ENCODE measurements around the gene LPIN3. TPM values are rescaled to one million over a fixed set of nuclear protein-coding genes. Genes with fewer than 3 reads are reported as not detected.

Gene LPIN3
- total RNA-seq, 2 experiments from 2014 or later = 0.65 to 0.68 TPM

GRCh38 chr20:41358717-41359116 is 18.1 kb downstream of the LPIN3 start:
- H3K9me3 Mint-ChIP-seq = no peaks in the 10 kb centered on the region
- no peaks in the 10 kb centered on the region for H3K4me1 Mint-ChIP-seq
- no peak overlapping the region for H3K27ac Mint-ChIP-seq
- ChIA-PET CTCF (no interaction called here), POLR2A (no interaction called here)
- H3K27me3 Mint-ChIP-seq = no peaks in the 10 kb centered on the region
- no peak for DNase-seq
- no peaks in the 10 kb centered on the region for H3K36me3 Mint-ChIP-seq (ENCODE audit: low read depth)
- H3K4me3 Mint-ChIP-seq = no peak overlapping the region

- H3K36me3 Mint-ChIP-seq (ENCODE audit: low read depth) = no peaks in the 10 kb centered on the region
- ChIA-PET POLR2A (no interaction called here), CTCF (no interaction called here)
- H3K4me1 Mint-ChIP-seq = no peaks in the 10 kb centered on the region
- DNase-seq = no peak
- H3K27me3 Mint-ChIP-seq = no peaks in the 10 kb centered on the region
- no peak overlapping the region for H3K4me3 Mint-ChIP-seq
- no peaks in the 10 kb centered on the region for H3K9me3 Mint-ChIP-seq
- H3K27ac Mint-ChIP-seq = no peak overlapping the region
Measured at GRCh38 chr20:41359541-41360011, 19.0 kb downstream of the LPIN3 start.

- no peaks in the 10 kb centered on the region for H3K9me3 Mint-ChIP-seq
- peaks cover 10% of the 10 kb centered on the region for H3K27me3 Mint-ChIP-seq
- H3K4me1 Mint-ChIP-seq = no peaks in the 10 kb centered on the region
- H3K4me3 Mint-ChIP-seq = no peak overlapping the region
- H3K27ac Mint-ChIP-seq = no peak overlapping the region
- ChIA-PET CTCF (no interaction called here), POLR2A (no interaction called here)
- DNase-seq = no peak
- H3K36me3 Mint-ChIP-seq (ENCODE audit: low read depth) = no peaks in the 10 kb centered on the region
Measured at GRCh38 chr20:41360831-41361756, 20.5 kb downstream of the LPIN3 start.

- H3K27me3 Mint-ChIP-seq = peaks cover 11% of the 10 kb centered on the region
- H3K4me3 Mint-ChIP-seq = no peak overlapping the region
- CTCF ChIA-PET = no interaction called here
- DNase-seq = no peak
- POLR2A ChIA-PET = no interaction called here
- H3K4me1 Mint-ChIP-seq = no peaks in the 10 kb centered on the region
- H3K9me3 Mint-ChIP-seq = no peaks in the 10 kb centered on the region
- no peaks in the 10 kb centered on the region for H3K36me3 Mint-ChIP-seq (ENCODE audit: low read depth)
- H3K27ac Mint-ChIP-seq = no peak overlapping the region
Measured at GRCh38 chr20:41361757-41362747, 21.4 kb downstream of the LPIN3 start.

GRCh38 chr20:41362748-41363140 is 22.1 kb downstream of the LPIN3 start:
- DNase-seq = no peak
- CTCF ChIA-PET = no interaction called here
- H3K4me3 Mint-ChIP-seq = no peak overlapping the region

GRCh38 chr20:41363601-41364000 is 23.0 kb downstream of the LPIN3 start:
- ChIA-PET CTCF (interaction anchor here (0.6 kb wide), 1 partner anchor 47 kb away, joined by 3 read pairs; no protein-coding TSS in a partner anchor), POLR2A (no interaction called here)
- Mint-ChIP-seq H3K27ac (no peak overlapping the region), H3K4me3 (no peak overlapping the region), H3K9me3 (no peaks in the 10 kb centered on the region), H3K27me3 (peaks cover 24% of the 10 kb centered on the region), H3K36me3 (ENCODE audit: low read depth) (no peaks in the 10 kb centered on the region), H3K4me1 (peaks cover 3% of the 10 kb centered on the region)
- no peak for DNase-seq

More at GRCh38 chr20:41362748-41363140, 22.1 kb downstream of the LPIN3 start:
- Mint-ChIP-seq H3K4me1 (peaks cover 3% of the 10 kb centered on the region), H3K27ac (no peak overlapping the region), H3K27me3 (peaks cover 18% of the 10 kb centered on the region), H3K36me3 (ENCODE audit: low read depth) (no peaks in the 10 kb centered on the region), H3K9me3 (no peaks in the 10 kb centered on the region)
- POLR2A ChIA-PET = no interaction called here

GRCh38 chr20:41364236-41364855 is 23.7 kb downstream of the LPIN3 start:
- H3K27ac Mint-ChIP-seq = no peak overlapping the region
- no peak for DNase-seq
- ChIA-PET POLR2A (no interaction called here), CTCF (interaction anchor here (0.6 kb wide), 1 partner anchor 47 kb away, joined by 3 read pairs; no protein-coding TSS in a partner anchor)
- peaks cover 3% of the 10 kb centered on the region for H3K4me1 Mint-ChIP-seq
- no peak overlapping the region for H3K4me3 Mint-ChIP-seq
- no peaks in the 10 kb centered on the region for H3K36me3 Mint-ChIP-seq (ENCODE audit: low read depth)
- H3K27me3 Mint-ChIP-seq = peaks cover 28% of the 10 kb centered on the region
- no peaks in the 10 kb centered on the region for H3K9me3 Mint-ChIP-seq

- DNase-seq = no peak
- Mint-ChIP-seq H3K4me1 (peaks cover 3% of the 10 kb centered on the region), H3K9me3 (no peaks in the 10 kb centered on the region), H3K27me3 (peaks cover 30% of the 10 kb centered on the region), H3K36me3 (ENCODE audit: low read depth) (no peaks in the 10 kb centered on the region), H3K27ac (no peak overlapping the region), H3K4me3 (no peak overlapping the region)
- CTCF ChIA-PET = no interaction called here
- POLR2A ChIA-PET = no interaction called here
Measured at GRCh38 chr20:41364967-41365765, 24.5 kb downstream of the LPIN3 start.

GRCh38 chr20:41365777-41366545 is 25.3 kb downstream of the LPIN3 start:
- Mint-ChIP-seq H3K27ac (no peak overlapping the region), H3K4me3 (no peak overlapping the region)
- CTCF ChIA-PET = no interaction called here

GRCh38 chr20:41366546-41367392 is 26.1 kb downstream of the LPIN3 start, which contains the start of gene EMILIN3:
Gene EMILIN3, minus strand, starts transcription at chr20:41366818. Its CDS starts 184 bp downstream, at chr20:41366634.
- Mint-ChIP-seq H3K4me3 (no peak within 1 kb of the TSS), H3K27ac (no peak within 1 kb of the TSS), H3K27me3 (peaks cover 30% of the 10 kb centered on the region), H3K36me3 (ENCODE audit: low read depth) (no peaks in the 10 kb centered on the region), H3K9me3 (no peaks in the 10 kb centered on the region), H3K4me1 (peaks cover 3% of the 10 kb centered on the region)
- ChIA-PET CTCF (no interaction called here), POLR2A (no interaction called here)
- DNase-seq = no peak

More at GRCh38 chr20:41365777-41366545, 25.3 kb downstream of the LPIN3 start:
- Mint-ChIP-seq H3K4me1 (peaks cover 3% of the 10 kb centered on the region), H3K36me3 (ENCODE audit: low read depth) (no peaks in the 10 kb centered on the region), H3K9me3 (no peaks in the 10 kb centered on the region), H3K27me3 (peaks cover 30% of the 10 kb centered on the region)
- no peak for DNase-seq
- POLR2A ChIA-PET = no interaction called here

- Mint-ChIP-seq H3K4me1 (peaks cover 3% of the 10 kb centered on the region), H3K27ac (no peak overlapping the region), H3K27me3 (peaks cover 30% of the 10 kb centered on the region), H3K4me3 (no peak overlapping the region), H3K36me3 (ENCODE audit: low read depth) (no peaks in the 10 kb centered on the region), H3K9me3 (no peaks in the 10 kb centered on the region)
- ChIA-PET POLR2A (no interaction called here), CTCF (no interaction called here)
- no peak for DNase-seq
Measured at GRCh38 chr20:41367393-41367695, 26.7 kb downstream of the LPIN3 start.

Data from activated CD4-positive, alpha-beta memory T cell treated with anti-CD3 and anti-CD28 coated beads, Interleukin-2, amount 10 ng/mL, durations not matched to agents 7 days and 5 days (primary cell).